ENCODE data around the gene UBA6.

DNA sequence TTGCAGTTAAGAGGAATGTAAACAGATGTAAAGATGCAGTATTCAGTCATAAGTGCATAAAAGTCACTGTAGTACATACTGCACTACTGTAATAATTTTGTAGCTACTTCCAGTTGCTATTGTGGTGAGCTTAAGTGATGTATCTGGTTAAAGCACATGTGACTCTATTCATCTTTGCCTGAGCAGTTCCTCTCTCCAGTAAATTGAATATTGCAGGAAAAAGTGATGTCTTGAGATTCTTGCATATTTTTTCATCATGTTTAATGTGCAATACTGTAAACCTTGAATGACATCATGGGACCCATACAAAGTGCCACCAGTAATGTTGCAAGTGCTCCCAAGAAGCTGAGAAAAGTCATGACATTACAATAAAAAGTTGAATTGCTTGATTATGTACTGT is 9.6 kb downstream of the UBA6 start:
- no peak for TF ChIP-seq EZH2 (IDR thresholded peaks at IDR 0.05; ENCODE audit: low read length, missing control alignments)
- TF ChIP-seq, protein P1, sequence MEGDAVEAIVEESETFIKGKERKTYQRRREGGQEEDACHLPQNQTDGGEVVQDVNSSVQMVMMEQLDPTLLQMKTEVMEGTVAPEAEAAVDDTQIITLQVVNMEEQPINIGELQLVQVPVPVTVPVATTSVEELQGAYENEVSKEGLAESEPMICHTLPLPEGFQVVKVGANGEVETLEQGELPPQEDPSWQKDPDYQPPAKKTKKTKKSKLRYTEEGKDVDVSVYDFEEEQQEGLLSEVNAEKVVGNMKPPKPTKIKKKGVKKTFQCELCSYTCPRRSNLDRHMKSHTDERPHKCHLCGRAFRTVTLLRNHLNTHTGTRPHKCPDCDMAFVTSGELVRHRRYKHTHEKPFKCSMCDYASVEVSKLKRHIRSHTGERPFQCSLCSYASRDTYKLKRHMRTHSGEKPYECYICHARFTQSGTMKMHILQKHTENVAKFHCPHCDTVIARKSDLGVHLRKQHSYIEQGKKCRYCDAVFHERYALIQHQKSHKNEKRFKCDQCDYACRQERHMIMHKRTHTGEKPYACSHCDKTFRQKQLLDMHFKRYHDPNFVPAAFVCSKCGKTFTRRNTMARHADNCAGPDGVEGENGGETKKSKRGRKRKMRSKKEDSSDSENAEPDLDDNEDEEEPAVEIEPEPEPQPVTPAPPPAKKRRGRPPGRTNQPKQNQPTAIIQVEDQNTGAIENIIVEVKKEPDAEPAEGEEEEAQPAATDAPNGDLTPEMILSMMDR (conservative IDR thresholded peaks at IDR 0.05 in 1 of 2, IDR thresholded peaks at IDR 0.05 in 1 of 2; ENCODE audit: low read depth in 1 of 2, low read length in 2 of 2) = no peak
